Hindlimb muscle (tissue), 1 donor: ENCODE measurements around the gene GPR148. TPM values are rescaled to one million over a fixed set of nuclear protein-coding genes. Genes with fewer than 3 reads are reported as not detected.
"Not testable (repeated sequence)": the region's sequence is repeated elsewhere in the genome, so short reads cannot be mapped to it uniquely, and the experiment has no call there.

Experiments used
- DNase-seq: peaks from one replicate; pipeline ENCODE4 v3.0.0-alpha.2; 2013
- polyA plus RNA-seq: library from polyadenylated mRNA; unstranded; fragments of 120-200 nt; gene quantifications from one replicate; pipeline ENCODE4 v1.2.1, GENCODE V29; 2013; ENCODE audit not compliant: insufficient read length

Gene GPR148, protein sequence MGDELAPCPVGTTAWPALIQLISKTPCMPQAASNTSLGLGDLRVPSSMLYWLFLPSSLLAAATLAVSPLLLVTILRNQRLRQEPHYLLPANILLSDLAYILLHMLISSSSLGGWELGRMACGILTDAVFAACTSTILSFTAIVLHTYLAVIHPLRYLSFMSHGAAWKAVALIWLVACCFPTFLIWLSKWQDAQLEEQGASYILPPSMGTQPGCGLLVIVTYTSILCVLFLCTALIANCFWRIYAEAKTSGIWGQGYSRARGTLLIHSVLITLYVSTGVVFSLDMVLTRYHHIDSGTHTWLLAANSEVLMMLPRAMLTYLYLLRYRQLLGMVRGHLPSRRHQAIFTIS
- polyA plus RNA-seq: not detected

DNA sequence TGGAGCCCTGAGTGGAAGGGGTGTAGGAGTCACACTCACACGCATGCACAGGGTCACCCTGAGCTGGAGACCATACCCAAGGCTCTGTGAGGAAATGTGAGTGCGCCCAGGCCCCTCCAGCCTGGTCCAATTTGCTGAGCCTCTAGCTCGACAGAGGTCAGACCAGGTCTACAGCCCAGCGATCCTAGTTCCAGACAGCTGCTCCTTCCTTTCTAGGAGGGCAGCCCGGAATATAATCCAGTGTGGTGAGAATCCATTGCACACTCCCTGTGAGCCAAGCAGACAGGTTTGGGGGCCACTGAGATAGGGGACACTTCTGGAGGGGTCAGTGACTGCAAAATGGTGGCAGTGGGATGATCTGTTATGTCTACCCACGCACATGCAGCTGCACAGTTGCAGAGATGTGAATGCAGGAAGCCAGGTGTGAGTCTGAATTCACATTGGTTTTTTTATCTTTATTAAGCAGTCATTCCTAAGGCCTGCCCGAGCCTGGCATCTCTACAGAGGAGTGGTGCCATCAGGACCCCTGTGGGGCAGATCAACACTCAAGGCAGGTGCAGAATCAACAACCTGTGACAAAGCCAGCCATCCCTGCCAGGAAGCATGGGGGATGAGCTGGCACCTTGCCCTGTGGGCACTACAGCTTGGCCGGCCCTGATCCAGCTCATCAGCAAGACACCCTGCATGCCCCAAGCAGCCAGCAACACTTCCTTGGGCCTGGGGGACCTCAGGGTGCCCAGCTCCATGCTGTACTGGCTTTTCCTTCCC is at the start of gene GPR148:
GPR148 (plus strand) TSS at position 522 of the 768 bp plus-strand sequence; CDS start at position 604, 82 bp downstream.
- DNase-seq: no peak

DNA sequence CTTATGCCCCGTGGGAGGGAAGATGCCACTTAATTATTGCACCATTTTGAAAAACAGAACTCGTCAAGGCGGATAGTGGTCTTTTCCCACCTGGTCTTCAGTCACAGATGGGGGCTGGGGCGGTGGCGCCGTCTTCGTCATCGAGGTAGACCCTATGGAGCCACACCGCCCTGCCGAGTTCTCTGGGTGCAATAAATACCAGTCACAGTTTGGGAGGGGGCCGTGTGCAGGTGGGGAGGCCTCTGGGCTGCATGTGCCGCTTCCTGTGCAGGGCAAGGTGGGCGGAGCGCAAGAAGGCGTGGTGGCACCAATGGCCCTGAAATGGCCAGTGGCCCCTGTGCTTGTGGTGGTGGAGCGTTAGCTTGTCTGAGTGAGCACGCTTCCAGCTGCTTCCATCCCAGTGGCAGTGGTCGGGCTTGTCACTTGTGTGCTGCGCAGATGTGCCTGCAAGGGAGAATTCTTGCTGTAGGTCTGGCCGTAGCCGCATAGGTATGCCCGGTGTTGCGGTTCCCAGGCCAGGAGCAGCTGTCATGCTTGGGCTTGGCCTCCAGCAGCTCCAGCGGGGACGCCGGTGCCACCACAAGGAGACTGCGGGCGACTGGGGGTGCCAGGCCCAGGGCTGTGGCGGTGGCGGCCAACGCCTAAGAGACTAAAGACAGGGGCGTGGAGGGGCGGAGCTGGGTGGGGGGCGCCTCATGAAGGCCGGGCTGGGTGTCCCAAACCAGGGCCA is 36.7 kb upstream of the GPR148 start:
- not testable (repeated sequence) for DNase-seq

GRCh38 chr2:130693474-130693873 is 35.4 kb upstream of the GPR148 start:
- DNase-seq: not testable (repeated sequence)

- not testable (repeated sequence) for DNase-seq
Measured at GRCh38 chr2:130703250-130703649, 25.6 kb upstream of the GPR148 start.

GRCh38 chr2:130714795-130715194 is 14.1 kb upstream of the GPR148 start:
- not testable (repeated sequence) for DNase-seq

GRCh38 chr2:130720036-130720435 is 8.8 kb upstream of the GPR148 start:
- no peak for DNase-seq

DNA sequence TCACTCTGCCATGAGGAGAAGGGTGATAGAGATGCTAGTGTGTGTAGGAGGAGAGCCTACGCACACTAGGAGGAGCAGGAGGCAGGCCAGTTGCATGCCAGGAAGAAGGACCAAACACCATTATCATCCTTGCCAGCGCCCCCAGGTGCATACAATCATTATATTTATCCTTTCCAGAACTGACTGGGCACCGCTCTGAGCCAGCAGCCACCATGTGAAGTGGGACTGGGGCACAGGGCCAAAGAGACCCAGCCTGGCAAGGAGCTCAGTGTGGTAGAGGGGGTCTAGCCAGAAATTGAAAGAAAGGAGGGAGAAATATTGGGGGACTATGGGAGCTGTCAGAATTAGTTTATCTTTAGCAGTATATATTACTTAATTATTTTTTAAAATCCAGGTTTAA is 8.3 kb upstream of the GPR148 start:
- DNase-seq: no peak

- DNase-seq: no peak
Measured at GRCh38 chr2:130724455-130724854, 4.4 kb upstream of the GPR148 start.

DNA sequence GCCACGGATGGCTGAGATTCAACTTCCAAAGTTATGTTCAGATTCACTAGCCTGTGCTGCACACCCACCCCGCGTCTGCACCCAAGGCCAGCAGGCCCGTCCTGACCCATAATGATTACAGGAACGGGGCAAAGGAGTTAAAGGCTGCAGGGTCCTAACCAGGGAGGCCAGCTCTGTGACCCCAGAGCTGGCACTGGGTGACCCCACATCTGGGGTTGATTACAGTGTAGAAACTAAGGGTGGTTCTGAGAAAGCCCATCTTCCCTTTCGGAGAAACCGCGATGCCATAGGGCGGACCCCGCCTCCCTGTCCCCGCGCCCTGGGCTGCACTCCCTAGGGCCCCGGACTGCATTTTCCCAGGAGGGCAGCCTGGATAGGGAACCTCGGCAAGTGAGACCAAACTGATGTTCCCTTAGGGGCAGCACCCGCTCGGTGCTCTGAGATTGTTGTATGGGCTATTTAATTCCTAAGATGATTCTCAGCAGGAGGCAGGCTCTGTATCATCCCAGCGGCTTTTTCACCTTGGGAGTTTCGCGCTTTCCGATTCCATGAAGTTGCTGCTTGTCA is 2.2 kb upstream of the GPR148 start:
- no peak for DNase-seq

DNA sequence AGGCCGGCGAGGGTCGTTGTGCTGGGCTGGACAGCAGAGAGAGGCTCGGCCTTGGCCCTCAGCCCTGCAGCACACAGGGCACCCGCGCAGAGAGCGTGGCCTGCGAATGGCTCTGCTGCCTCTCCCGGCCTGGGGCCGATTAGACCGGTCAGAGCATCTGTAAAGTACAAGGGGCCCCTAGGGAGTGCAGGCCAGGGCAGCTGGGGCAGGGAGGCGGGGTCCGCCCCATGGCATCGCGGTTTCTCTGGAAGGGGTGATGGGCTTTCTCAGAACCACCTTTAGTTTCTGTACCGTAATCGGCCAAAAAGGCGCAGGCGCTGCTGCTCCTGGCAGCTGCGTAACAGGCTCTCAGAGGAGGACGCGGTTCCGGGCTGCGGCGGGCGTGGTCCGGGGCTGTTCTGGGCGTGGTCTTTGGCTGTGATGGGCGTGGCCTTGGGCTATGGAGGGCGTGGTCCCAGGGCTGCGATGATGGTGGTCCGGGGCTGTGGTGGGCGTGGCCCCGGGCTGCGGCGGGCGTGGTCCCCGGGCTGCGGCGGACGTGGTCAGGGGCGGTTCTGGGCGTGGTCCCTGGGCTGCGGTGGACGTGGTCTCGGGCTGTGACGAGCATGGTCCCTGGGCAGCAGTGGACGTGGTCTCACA is 1.5 kb upstream of the GPR148 start:
- DNase-seq: peak; percentile 25

GRCh38 chr2:130728007-130728454 is 839 bp upstream of the GPR148 start:
- DNase-seq: no peak

GRCh38 chr2:130729322-130730299 is 741 bp downstream of the GPR148 start:
- DNase-seq: no peak

GRCh38 chr2:130732257-130732656 is 3.4 kb downstream of the GPR148 start:
- DNase-seq: not testable (repeated sequence)

GRCh38 chr2:130735200-130735599 is 6.3 kb downstream of the GPR148 start:
- DNase-seq: no peak

DNA sequence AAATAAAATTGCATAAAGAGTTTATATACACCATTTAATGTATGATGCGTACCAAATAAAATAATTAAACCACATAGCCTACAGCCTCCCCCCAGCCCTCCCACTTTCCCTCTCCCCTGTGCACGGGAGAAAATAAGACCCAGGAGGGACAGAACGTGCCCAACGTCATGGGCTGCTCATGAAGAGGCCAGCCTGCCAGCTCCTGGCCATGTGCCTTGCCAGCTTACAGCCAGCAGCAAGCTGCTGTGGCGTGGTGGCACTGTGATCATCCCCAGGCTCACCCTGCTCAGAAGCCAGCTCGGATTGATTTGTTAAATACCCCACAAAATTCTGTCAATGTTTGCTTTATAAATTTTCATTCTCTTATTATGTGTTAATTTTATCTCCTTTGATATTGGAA is 7.6 kb downstream of the GPR148 start:
- DNase-seq: no peak

- DNase-seq: no peak
Measured at GRCh38 chr2:130737592-130737991, 8.7 kb downstream of the GPR148 start.

- no peak for DNase-seq
Measured at GRCh38 chr2:130740671-130741070, 11.8 kb downstream of the GPR148 start.

- no peak for DNase-seq
Measured at GRCh38 chr2:130743278-130743677, 14.4 kb downstream of the GPR148 start.

GRCh38 chr2:130744287-130745117 is 15.6 kb downstream of the GPR148 start:
- DNase-seq: no peak

DNA sequence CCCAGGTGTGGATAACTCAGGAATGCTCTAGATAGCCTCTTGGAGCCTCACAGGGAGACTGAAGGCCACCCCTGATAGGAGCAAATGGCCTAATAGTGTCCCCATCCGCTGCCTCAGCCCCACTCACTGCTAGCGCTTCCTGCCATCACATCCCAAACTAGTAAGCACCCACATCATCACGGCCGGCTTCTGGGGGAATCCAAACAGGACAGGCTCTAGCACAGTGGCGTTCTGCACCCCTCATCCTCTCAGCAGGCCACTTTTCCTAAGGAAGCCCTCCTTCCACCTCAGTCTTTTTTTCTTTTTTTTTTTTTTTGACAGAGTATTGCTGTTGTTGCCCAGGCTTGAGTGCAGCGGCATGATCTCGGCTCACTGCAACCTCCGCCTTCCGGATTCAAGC is 20.2 kb downstream of the GPR148 start:
- no peak for DNase-seq
